Mucosa of rectum (tissue), 2 donors: Measurements from ENCODE around the gene SAMM50.

Experiments
- H3K27ac ChIP-seq, 2 donors: one replicate each; pipeline ENCODE4 v1.7.0; 2013; ENCODE audit warnings: inconsistent platforms in 2 of 2, low read depth in 2 of 2, low read length in 2 of 2
- H3K27me3 ChIP-seq, 2 donors: one replicate each; pipeline ENCODE4 v1.7.0; 2013; ENCODE audit warnings: low read length in 2 of 2; ENCODE audit not compliant: control insufficient read depth in 2 of 2, insufficient read depth in 2 of 2
- H3K36me3 ChIP-seq, 2 donors: one replicate each; pipeline ENCODE4 v1.7.0; 2013; ENCODE audit warnings: low read length in 2 of 2; ENCODE audit not compliant: control insufficient read depth in 2 of 2, insufficient read depth in 2 of 2
- H3K4me1 ChIP-seq, 2 donors: one replicate each; pipeline ENCODE4 v1.7.0; 2013; ENCODE audit warnings: low read length in 2 of 2, mild to moderate bottlenecking in 1 of 2; ENCODE audit not compliant: control insufficient read depth in 2 of 2, insufficient read depth in 2 of 2
- H3K4me3 ChIP-seq, 2 donors: one replicate each; pipeline ENCODE4 v1.7.0; 2013; ENCODE audit warnings: low read length in 2 of 2
- H3K9ac ChIP-seq, 2 donors: one replicate each; pipeline ENCODE4 v1.7.0; 2013; ENCODE audit warnings: low read length in 2 of 2, low read depth in 1 of 2, mild to moderate bottlenecking in 1 of 2
- H3K9me3 ChIP-seq, 2 donors: one replicate each; pipeline ENCODE4 v1.7.0; 2013; ENCODE audit warnings: low read length in 2 of 2; ENCODE audit not compliant: control insufficient read depth in 2 of 2
- donor health status: healthy.
- donor health status: Normal muscosa, but diverticular disease.

The SAMM50 gene

DNA sequence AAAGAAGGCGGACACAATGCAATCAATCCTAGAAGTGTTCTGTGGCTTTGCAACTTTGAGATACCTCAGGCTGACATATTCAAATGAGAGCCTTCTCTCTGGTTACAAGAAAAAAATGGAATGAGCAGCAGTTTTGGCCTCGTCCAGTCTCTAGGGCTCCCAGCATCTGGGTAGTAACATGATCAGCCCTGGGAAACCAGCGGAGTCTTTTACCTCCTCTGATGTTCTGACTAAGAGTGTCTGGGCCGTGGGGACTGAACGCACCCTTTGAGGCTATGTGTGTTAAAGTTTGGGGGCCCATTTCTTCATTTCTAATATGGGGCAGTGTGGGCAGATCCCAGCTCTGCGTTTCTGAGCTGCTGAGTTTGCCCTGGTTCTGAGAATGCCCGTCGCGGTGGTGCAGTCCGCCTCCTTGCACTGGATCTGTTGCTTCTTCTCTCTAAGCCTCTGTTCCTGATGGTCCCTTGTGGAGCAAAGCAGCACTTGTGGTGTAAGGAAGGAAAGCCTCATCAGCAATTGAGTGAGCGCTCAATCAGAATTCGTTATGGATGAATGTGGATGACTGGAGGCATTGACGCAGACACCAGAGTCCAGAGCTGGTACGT lies 77.0 kb downstream of the SAMM50 start:
- Histone ChIP-seq H3K36me3 (no peaks in the 10 kb centered on the region), H3K4me3 (no peak overlapping the region), H3K27me3 (no peaks in the 10 kb centered on the region), H3K27ac (no peak overlapping the region), H3K4me1 (peaks cover 0 to 2% of the 10 kb centered on the region in 2 donors), H3K9me3 (no peaks in the 10 kb centered on the region), H3K9ac (no peak overlapping the region)

DNA sequence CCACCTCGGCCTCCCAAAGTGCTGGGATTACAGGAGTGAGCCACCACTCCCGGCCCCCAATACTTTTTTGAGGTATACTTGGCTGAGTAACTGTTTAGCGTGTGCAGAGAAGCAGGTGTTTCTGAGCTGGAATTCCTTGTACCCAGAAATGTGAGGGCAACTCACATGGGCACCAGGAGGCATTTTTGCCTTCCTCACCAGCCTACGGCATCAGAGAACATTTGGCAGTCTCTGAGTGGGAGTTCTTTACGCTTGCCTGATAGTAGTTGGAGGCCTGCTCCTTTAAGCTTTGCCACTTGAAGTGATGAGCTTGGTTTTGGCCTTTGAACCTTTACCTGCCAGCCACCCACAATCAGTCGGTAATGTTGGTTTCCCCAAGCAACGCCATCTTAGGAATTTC lies 78.0 kb downstream of the SAMM50 start:
- Histone ChIP-seq H3K36me3 (no peaks in the 10 kb centered on the region), H3K4me1 (no peaks in the 10 kb centered on the region), H3K27me3 (no peaks in the 10 kb centered on the region), H3K9me3 (no peaks in the 10 kb centered on the region), H3K9ac (no peak overlapping the region), H3K4me3 (no peak overlapping the region), H3K27ac (no peak overlapping the region)

GRCh38 chr22:44033694-44034093 lies 78.5 kb downstream of the SAMM50 start:
- Histone ChIP-seq H3K36me3 (no peaks in the 10 kb centered on the region), H3K27ac (no peak overlapping the region), H3K9ac (no peak overlapping the region), H3K4me1 (no peaks in the 10 kb centered on the region), H3K9me3 (no peaks in the 10 kb centered on the region), H3K4me3 (no peak overlapping the region), H3K27me3 (no peaks in the 10 kb centered on the region)

DNA sequence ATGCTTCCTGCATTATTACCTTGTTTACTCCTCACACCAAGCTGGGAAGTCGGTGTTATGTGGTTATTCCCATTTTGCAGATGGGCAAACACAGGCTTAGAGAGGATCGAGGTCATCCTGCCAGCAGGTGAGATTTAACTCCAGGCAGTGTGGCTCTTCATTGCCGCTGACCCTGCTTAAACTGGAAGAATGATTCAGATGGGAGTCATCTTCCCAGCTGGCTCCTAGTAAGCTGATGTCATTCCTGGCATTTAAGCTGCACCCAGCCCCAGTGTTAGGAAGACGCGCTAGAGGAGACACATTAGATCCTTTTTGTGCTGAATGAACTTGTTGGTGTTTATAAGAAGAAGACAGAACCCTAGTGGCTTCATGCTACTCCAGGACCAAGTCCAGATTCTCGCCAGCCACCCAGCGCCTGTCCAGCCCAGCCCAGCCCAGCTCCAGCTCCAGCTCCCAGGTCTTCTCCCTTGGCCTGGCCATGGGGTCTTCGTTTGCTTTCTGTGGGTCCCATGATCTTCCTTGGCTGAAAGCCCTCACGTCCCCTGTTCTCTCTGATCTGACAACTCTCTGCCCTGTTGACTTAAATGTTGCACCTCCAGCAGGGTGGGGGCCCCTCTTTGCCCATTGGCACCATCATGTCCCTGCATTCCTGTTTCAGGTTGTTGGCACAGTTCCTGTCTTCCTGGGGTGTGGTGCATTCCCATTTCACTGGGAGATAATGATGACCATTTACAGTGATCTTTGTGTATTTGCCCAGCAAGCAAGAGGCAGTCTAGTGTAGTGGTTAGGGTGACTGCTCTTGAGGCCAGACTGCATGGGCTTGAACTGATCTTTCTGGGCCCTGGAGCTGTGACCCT lies 82.5 kb downstream of the SAMM50 start:
- no peaks in the 10 kb centered on the region for H3K9me3 ChIP-seq
- no peaks in the 10 kb centered on the region for H3K36me3 ChIP-seq
- H3K27me3 ChIP-seq, result no peaks in the 10 kb centered on the region
- no peak overlapping the region for H3K9ac ChIP-seq
- H3K4me1 ChIP-seq, result no peaks in the 10 kb centered on the region
- no peak overlapping the region for H3K27ac ChIP-seq
- no peak overlapping the region for H3K4me3 ChIP-seq

GRCh38 chr22:44039566-44040171 lies 84.4 kb downstream of the SAMM50 start:
- Histone ChIP-seq H3K9ac (no peak overlapping the region), H3K9me3 (no peaks in the 10 kb centered on the region), H3K27me3 (no peaks in the 10 kb centered on the region), H3K36me3 (no peaks in the 10 kb centered on the region), H3K4me1 (no peaks in the 10 kb centered on the region), H3K27ac (no peak overlapping the region), H3K4me3 (no peak overlapping the region)

DNA sequence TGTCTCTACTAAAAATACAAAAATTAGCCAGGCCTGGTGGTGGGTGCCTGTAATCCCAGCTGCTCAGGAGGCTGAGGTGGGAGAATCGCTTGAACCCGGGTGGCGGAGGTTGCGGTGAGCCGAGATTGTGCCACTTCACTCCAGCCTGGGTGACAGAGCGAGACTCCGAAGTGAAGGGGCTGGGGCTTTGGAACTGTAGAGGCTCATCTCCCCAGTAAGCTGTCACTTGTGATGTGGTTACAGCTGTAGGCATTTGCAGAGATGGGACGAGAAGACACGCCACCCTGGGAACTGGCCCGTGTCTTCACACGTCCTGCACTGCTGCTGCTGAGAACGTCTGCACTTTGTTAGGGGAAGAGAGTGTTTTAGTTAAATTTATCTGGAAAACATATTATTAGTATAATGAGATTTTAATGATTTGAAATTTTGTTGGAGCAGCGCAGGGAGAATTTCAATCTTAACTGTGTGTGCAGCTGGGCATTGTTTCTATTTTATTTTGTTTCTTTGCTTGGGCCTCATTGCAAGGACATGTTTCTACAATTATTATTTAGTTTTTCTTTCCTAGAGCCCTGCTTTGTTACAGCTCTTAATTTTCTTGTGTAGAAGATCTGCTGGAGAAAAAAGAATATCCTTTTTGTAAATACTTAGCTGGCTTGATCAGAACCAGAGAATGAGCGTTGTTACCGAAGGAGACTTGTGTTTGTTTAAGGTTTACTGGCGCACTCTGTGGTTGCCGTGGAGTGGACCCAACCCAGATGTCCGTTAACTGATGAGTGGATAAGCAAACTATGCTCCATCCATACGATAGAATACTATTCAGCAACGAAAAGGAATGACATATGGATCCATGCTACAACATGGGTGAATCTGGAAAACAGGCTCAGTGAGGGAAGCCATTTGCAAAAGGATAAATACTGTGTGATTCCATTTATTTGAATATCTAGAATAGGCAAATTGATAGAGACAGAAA lies 87.3 kb downstream of the SAMM50 start:
- Histone ChIP-seq H3K9me3 (no peaks in the 10 kb centered on the region), H3K27ac (peak overlapping the region in 1 of 2 donors; percentile 13), H3K36me3 (no peaks in the 10 kb centered on the region), H3K9ac (no peak overlapping the region), H3K4me1 (peaks cover 0 to under 1% of the 10 kb centered on the region in 2 donors), H3K4me3 (no peak overlapping the region), H3K27me3 (no peaks in the 10 kb centered on the region)

- H3K27me3 ChIP-seq, result no peaks in the 10 kb centered on the region
- H3K9ac ChIP-seq, result no peak overlapping the region
- H3K36me3 ChIP-seq, result no peaks in the 10 kb centered on the region
- H3K9me3 ChIP-seq, result no peaks in the 10 kb centered on the region
- peaks cover 0 to 5% of the 10 kb centered on the region in 2 donors for H3K4me1 ChIP-seq
- H3K4me3 ChIP-seq, result no peak overlapping the region
- H3K27ac ChIP-seq, result no peak overlapping the region
These were observed 89.9 kb downstream of the SAMM50 start for GRCh38 chr22:44045145-44045544.
